Type B pancreatic cell (in vitro differentiated cells): Measurements from ENCODE around the gene LTBP1. TPM values are rescaled to one million over a fixed set of nuclear protein-coding genes. Genes with fewer than 3 reads are reported as not detected.
"Not testable (repeated sequence)": the region's sequence is repeated elsewhere in the genome, so short reads cannot be mapped to it uniquely, and the experiment has no call there.

Source experiments
- DNase-seq: peaks from one replicate; pipeline ENCODE4 v3.0.0; 2021; ENCODE audit warnings: mixed read lengths; ENCODE audit not compliant: unreplicated experiment; ENCODE audit errors: extremely low spot score
- H3K27ac Mint-ChIP-seq: 2 replicates; pipeline ENCODE4 v1.8.0; 2021; ENCODE audit warnings: mild to moderate bottlenecking, mixed read lengths
- H3K27me3 Mint-ChIP-seq: 2 replicates; pipeline ENCODE4 v1.8.0; 2021; ENCODE audit warnings: mixed read lengths
- H3K36me3 Mint-ChIP-seq: 2 replicates; pipeline ENCODE4 v1.8.0; 2021; ENCODE audit warnings: mixed read lengths
- H3K4me1 Mint-ChIP-seq: one replicate; pipeline ENCODE4 v1.8.0; 2021; ENCODE audit warnings: mixed read lengths; ENCODE audit not compliant: unreplicated experiment
- H3K4me3 Mint-ChIP-seq: 2 replicates; pipeline ENCODE4 v1.8.0; 2021; ENCODE audit warnings: mild to moderate bottlenecking, mixed read lengths
- H3K9me3 Mint-ChIP-seq: 2 replicates; pipeline ENCODE4 v1.8.0; 2021; ENCODE audit warnings: mixed read lengths
- total RNA-seq: library from RNA; stranded (reverse); gene quantifications from 2 replicates; pipeline ENCODE4 v1.2.1, GENCODE V29; 2021; ENCODE audit warnings: low replicate concordance
- TF ChIP-seq, protein P1 (sequence below): fragments of 200-600 bp; sonication (generic); conservative IDR thresholded peaks from 2 replicates; pipeline ENCODE4 v1.5.0; 2021; ENCODE audit warnings: antibody characterized with exemption, mild to moderate bottlenecking

The LTBP1 gene
- total RNA-seq, 1 donor from 2014 or later = 53.3 TPM

GRCh38 chr2:32965523-32966171, 18.9 kb downstream of the LTBP1 start:
- no peaks in the 10 kb centered on the region for H3K4me1 Mint-ChIP-seq
- DNase-seq = no peak
- H3K36me3 Mint-ChIP-seq = peaks cover 14% of the 10 kb centered on the region
- H3K27ac Mint-ChIP-seq = no peak overlapping the region
- peaks cover 10% of the 10 kb centered on the region for H3K9me3 Mint-ChIP-seq
- no peaks in the 10 kb centered on the region for H3K27me3 Mint-ChIP-seq
- no peak overlapping the region for H3K4me3 Mint-ChIP-seq
- TF ChIP-seq, protein P1, sequence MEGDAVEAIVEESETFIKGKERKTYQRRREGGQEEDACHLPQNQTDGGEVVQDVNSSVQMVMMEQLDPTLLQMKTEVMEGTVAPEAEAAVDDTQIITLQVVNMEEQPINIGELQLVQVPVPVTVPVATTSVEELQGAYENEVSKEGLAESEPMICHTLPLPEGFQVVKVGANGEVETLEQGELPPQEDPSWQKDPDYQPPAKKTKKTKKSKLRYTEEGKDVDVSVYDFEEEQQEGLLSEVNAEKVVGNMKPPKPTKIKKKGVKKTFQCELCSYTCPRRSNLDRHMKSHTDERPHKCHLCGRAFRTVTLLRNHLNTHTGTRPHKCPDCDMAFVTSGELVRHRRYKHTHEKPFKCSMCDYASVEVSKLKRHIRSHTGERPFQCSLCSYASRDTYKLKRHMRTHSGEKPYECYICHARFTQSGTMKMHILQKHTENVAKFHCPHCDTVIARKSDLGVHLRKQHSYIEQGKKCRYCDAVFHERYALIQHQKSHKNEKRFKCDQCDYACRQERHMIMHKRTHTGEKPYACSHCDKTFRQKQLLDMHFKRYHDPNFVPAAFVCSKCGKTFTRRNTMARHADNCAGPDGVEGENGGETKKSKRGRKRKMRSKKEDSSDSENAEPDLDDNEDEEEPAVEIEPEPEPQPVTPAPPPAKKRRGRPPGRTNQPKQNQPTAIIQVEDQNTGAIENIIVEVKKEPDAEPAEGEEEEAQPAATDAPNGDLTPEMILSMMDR = no peak

DNA sequence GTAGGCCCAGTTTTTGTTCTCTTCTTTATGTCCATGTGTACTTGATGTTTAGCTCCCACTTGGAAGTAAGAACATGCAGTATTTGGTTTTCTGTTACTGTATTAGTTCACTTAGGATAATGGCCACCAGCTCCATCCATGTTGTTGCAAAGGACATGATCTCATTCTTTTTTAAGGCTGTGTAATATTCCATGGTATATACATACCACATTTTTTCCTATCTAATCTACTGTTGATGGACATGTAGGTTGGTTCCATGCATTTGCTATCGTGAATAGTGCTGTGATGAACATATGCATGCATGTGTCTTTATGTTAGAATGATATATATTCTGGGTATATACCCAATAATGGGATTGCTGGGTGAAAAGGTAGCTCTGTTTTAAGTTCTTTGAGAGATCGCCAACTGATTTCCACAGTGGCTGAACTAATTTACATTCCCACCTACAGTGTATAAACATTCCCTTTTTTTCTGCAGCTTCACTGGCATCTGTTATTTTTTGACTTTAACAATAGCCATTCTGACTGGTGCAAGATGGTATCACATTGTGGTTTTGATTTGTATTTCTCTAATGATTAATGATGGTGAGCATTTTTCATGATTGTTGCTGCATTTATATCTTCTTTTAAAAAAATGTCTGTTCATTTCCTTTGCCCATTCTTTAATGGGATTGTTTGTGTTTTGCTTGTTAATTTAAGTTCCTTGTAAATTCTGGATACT, 22.9 kb downstream of the LTBP1 start:
- Mint-ChIP-seq H3K27ac (no peak overlapping the region), H3K4me1 (no peaks in the 10 kb centered on the region), H3K36me3 (peaks cover 21% of the 10 kb centered on the region), H3K9me3 (peaks cover 26% of the 10 kb centered on the region), H3K4me3 (no peak overlapping the region), H3K27me3 (no peaks in the 10 kb centered on the region)
- DNase-seq = no peak
- TF ChIP-seq, protein P1 = no peak

GRCh38 chr2:32973772-32974171, 27.0 kb downstream of the LTBP1 start:
- DNase-seq, H3K4me3 Mint-ChIP-seq, H3K4me1 Mint-ChIP-seq, H3K27ac Mint-ChIP-seq, H3K27me3 Mint-ChIP-seq: not testable (repeated sequence)
- H3K9me3 Mint-ChIP-seq = peaks cover 21% of the 10 kb centered on the region
- H3K36me3 Mint-ChIP-seq = peaks cover 18% of the 10 kb centered on the region

GRCh38 chr2:32976409-32977063, 29.8 kb downstream of the LTBP1 start:
- peaks cover 17% of the 10 kb centered on the region for H3K9me3 Mint-ChIP-seq
- no peaks in the 10 kb centered on the region for H3K4me1 Mint-ChIP-seq
- H3K4me3 Mint-ChIP-seq = no peak overlapping the region
- DNase-seq = no peak
- no peaks in the 10 kb centered on the region for H3K27me3 Mint-ChIP-seq
- H3K36me3 Mint-ChIP-seq = peaks cover 13% of the 10 kb centered on the region
- TF ChIP-seq, protein P1 = no peak
- H3K27ac Mint-ChIP-seq = no peak overlapping the region

- H3K36me3 Mint-ChIP-seq = peaks cover 11% of the 10 kb centered on the region
- H3K27me3 Mint-ChIP-seq = no peaks in the 10 kb centered on the region
- H3K4me1 Mint-ChIP-seq = no peaks in the 10 kb centered on the region
- no peak for DNase-seq
- peaks cover 13% of the 10 kb centered on the region for H3K9me3 Mint-ChIP-seq
- TF ChIP-seq, protein P1 = no peak
- H3K4me3 Mint-ChIP-seq = no peak overlapping the region
- H3K27ac Mint-ChIP-seq = no peak overlapping the region
Observed at GRCh38 chr2:32977228-32977758, 30.5 kb downstream of the LTBP1 start.

GRCh38 chr2:32981612-32982011, 34.9 kb downstream of the LTBP1 start:
- no peaks in the 10 kb centered on the region for H3K4me1 Mint-ChIP-seq
- H3K27me3 Mint-ChIP-seq = no peaks in the 10 kb centered on the region
- TF ChIP-seq, protein P1 = no peak
- no peak for DNase-seq
- H3K27ac Mint-ChIP-seq = no peak overlapping the region
- H3K36me3 Mint-ChIP-seq = peaks cover 6% of the 10 kb centered on the region
- H3K9me3 Mint-ChIP-seq = no peaks in the 10 kb centered on the region
- no peak overlapping the region for H3K4me3 Mint-ChIP-seq

DNA sequence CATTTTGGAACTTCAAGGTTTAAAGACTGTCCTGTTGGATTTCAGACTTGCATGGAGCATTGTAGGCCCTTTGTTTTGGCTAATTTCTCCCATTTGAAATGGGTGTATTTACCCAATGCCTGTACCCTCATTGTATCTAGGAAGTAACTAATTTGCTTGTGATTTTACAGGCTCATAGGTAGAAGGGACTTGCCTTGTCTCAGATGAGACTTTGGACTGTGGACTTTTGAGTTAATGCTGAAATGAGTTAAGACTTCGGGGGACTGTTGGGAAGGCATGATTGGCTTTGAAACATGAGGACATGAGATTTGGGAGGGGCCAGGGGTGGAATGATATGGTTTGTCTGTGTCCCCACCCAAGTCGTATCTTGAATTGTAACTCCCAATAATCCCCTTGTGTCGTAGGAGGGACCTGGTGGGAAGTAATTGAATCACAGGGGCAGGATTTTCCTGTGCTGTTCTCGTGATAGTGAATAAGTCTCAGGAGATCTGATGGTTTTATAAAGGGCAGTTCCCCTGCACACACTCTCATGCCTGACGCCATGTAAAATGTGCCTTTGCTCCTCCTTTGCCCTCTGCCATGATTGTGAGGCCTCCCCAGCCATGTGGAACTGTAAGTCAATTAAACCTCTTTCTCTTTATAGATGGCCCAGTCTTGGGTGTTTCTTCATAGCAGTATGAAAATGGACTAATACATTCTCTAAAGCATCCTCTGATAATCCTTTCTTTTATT, 36.6 kb downstream of the LTBP1 start:
- H3K36me3 Mint-ChIP-seq = peaks cover 12% of the 10 kb centered on the region
- H3K27ac Mint-ChIP-seq, H3K9me3 Mint-ChIP-seq: not testable (repeated sequence)

More for the DNA sequence above, 36.6 kb downstream of the LTBP1 start:
- H3K27me3 Mint-ChIP-seq, H3K4me1 Mint-ChIP-seq, H3K4me3 Mint-ChIP-seq, DNase-seq: not testable (repeated sequence)
